Muscle of arm (tissue), 14 donors: ENCODE data around the gene KLK14. TPM values are rescaled to one million over a fixed set of nuclear protein-coding genes. Genes with fewer than 3 reads are reported as not detected.

Experiments
- DNase-seq: peaks from one replicate; pipeline ENCODE4 v3.0.0-alpha.2; 2013
- long read RNA-seq, 11 donors: transcript quantifications; one replicate each; lab custom pipeline, GENCODE V29; 2026
- polyA plus RNA-seq, 12 donors: library from polyadenylated mRNA; unstranded; fragments of 120-200 nt; gene quantifications; one replicate each; pipeline ENCODE4 v1.2.1, GENCODE V29; 2013; ENCODE audit not compliant: insufficient read length in 12 of 12

KLK14 gene
- polyA plus RNA-seq = under 1 TPM in 9 of 12 donors, not detected in 3; 0.12 to 0.80 (median 0.21) TPM
- long read RNA-seq, donor 1 = 0 reads
- long read RNA-seq, donor 2 = 0 reads
- long read RNA-seq, donor 3 = 0 reads
- long read RNA-seq, donor 4 = 0 reads
- long read RNA-seq, donor 5 = 0 reads
- long read RNA-seq, donor 6 = 0 reads
- long read RNA-seq, donor 7 = 0 reads
- long read RNA-seq, donor 8 = 0 reads
- long read RNA-seq, donor 9 = 0 reads
- long read RNA-seq, donor 10 = 0 reads
- long read RNA-seq, donor 11 = 0 reads

- DNase-seq = no peak
Measured at GRCh38 chr19:51082611-51083010, at the start of gene KLK14. KLK14 (minus strand) TSS chr19:51082887; CDS start chr19:51082614, 273 bp downstream.

GRCh38 chr19:51131780-51132680 lies 49.3 kb upstream of the KLK14 start:
- DNase-seq = no peak

- no peak for DNase-seq
Measured at GRCh38 chr19:51129716-51130115, 47.0 kb upstream of the KLK14 start.

- DNase-seq = no peak
Measured at GRCh38 chr19:51128227-51128626, 45.5 kb upstream of the KLK14 start.

- no peak for DNase-seq
Measured at GRCh38 chr19:51127755-51128154, 45.1 kb upstream of the KLK14 start.

GRCh38 chr19:51127032-51127431 lies 44.3 kb upstream of the KLK14 start:
- no peak for DNase-seq

GRCh38 chr19:51125421-51126075 lies 42.9 kb upstream of the KLK14 start:
- no peak for DNase-seq

GRCh38 chr19:51124729-51125128 lies 42.0 kb upstream of the KLK14 start, which contains the start of gene SIGLEC9:
SIGLEC9 (plus strand) TSS chr19:51124906; CDS start chr19:51124975, 69 bp downstream.
- DNase-seq = no peak

GRCh38 chr19:51124216-51124615 lies 41.5 kb upstream of the KLK14 start:
- DNase-seq = no peak

- DNase-seq = no peak
Measured at GRCh38 chr19:51123802-51124201, 41.1 kb upstream of the KLK14 start.

- DNase-seq = no peak
Measured at GRCh38 chr19:51123381-51123800, 40.7 kb upstream of the KLK14 start.

- DNase-seq = no peak
Measured at GRCh38 chr19:51122112-51122981, 39.7 kb upstream of the KLK14 start.

- no peak for DNase-seq
Measured at GRCh38 chr19:51121257-51121656, 38.6 kb upstream of the KLK14 start.

- DNase-seq = no peak
Measured at GRCh38 chr19:51120160-51120559, 37.5 kb upstream of the KLK14 start.

- no peak for DNase-seq
Measured at GRCh38 chr19:51119611-51120010, 36.9 kb upstream of the KLK14 start.

GRCh38 chr19:51119101-51119500 lies 36.4 kb upstream of the KLK14 start:
- no peak for DNase-seq

GRCh38 chr19:51116736-51117286 lies 34.1 kb upstream of the KLK14 start:
- no peak for DNase-seq

GRCh38 chr19:51114087-51114729 lies 31.5 kb upstream of the KLK14 start:
- DNase-seq = no peak

GRCh38 chr19:51111606-51112005 lies 28.9 kb upstream of the KLK14 start:
- DNase-seq = no peak

GRCh38 chr19:51110666-51110971 lies 27.9 kb upstream of the KLK14 start:
- DNase-seq = no peak

GRCh38 chr19:51108805-51109146 lies 26.1 kb upstream of the KLK14 start:
- no peak for DNase-seq
